ENCODE measurements around the gene RNF40.
A peak's percentile ranks its signal among the peaks of the same experiment; 100 is the strongest.

The RNF40 gene

DNA sequence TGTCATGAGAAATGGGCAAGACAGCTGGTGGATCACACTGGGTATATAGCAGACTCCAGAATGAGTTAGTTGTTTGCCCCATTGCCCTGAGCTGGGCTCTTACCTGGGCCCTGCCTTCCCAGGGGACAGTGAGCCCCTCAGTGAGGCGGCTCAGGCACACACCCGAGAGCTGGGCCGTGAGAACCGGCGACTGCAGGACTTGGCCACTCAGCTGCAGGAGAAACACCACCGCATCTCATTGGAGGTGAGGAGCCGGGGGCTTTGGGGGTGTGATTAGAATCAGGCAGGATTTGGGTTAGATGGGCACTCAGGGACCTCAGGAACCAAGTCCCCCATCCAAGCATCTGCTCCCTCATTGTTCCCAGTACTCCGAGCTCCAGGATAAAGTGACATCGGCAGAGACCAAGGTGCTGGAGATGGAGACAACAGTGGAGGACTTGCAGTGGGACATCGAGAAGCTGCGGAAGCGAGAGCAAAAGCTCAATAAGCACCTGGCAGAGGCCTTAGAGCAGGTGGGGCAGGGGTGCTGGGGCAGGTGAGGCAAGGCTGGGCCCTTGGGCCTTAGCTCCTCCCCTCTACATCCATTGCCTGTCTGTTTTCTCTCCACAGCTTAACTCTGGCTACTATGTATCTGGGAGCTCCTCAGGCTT lies 2.8 kb downstream of the RNF40 start:
- DNase-seq, result no peak

- no peak for DNase-seq
Observed at GRCh38 chr16:30766206-30766932, 4.2 kb downstream of the RNF40 start.

GRCh38 chr16:30766933-30767284 lies 4.8 kb downstream of the RNF40 start:
- DNase-seq, result no peak

- no peak for DNase-seq
Observed at GRCh38 chr16:30767767-30768465, 5.8 kb downstream of the RNF40 start.

GRCh38 chr16:30768583-30769181 lies 6.6 kb downstream of the RNF40 start:
- DNase-seq, result no peak

GRCh38 chr16:30769379-30770089 lies 7.4 kb downstream of the RNF40 start:
- DNase-seq, result no peak

GRCh38 chr16:30771726-30772125 lies 9.6 kb downstream of the RNF40 start:
- no peak for DNase-seq

DNA sequence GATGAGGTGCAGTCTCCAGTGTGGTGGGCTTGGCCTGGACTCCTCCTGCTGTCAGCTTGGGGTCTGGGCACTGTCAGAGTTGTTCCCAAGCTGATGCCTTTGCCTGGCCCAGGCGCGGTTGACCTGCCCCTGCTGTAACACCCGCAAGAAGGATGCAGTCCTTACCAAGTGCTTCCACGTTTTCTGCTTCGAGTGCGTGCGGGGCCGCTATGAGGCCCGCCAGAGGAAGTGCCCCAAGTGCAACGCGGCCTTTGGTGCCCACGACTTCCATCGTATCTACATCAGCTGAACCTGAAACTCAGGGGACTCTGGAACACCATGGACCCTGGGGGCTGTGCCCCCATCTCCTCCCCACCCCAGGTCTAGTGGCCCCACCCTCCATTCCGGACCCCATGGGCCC lies 11.7 kb downstream of the RNF40 start:
- no peak for DNase-seq

GRCh38 chr16:30774367-30775130 lies 12.4 kb downstream of the RNF40 start:
- no peak for DNase-seq

DNA sequence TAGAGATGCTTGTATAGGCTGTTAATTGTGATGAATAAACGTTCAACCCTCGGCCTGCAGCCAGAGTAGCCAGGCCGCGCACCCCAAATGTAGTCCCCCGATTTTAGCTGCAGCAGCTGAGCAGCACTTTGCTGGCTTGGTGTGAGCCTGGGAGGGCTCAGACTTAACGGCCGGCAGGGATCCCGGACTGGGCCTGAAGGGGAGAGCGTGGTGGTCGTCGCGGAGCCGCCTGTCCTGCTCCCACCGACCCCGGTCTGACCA lies 12.9 kb downstream of the RNF40 start:
- no peak for DNase-seq

DNA sequence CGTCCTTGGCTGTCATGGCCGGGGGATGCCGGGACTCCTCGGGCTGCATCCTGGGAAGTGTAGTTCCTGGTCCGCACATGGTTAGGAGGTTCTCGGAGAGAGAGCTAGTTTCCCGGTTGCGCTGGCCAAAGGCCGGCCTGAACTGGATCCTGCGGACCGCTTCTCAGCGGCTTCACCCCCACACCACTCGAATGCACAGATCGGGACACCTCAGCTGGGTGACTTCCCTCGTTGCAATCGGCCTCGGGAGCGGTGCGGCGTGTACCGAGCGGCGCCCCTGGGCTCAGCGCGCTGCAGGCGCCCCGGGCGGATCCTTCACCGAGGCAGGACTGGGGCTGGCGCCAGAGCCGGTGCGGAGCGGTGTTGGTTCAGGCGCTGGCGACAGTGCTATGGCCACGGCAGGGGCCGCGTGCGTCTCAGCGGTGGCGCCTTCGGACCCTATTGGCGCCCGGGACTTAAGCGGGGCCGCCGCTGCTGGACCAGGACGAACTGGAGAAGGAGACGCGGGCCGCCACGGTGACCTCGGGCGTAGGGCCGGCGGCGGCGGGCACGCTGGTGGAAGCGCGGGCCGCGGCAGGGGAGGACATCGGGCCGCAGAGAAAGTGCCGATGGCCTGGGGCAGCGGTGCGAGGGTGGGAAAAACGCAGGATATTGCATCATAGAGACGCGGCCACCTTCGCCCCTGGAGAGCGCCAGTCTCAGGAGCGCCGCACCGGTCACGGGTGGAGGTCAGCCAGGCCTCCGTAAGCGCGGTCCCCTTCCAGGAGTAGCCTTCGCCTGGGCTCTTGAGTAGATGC lies 13.5 kb downstream of the RNF40 start:
- peak; percentile 35 for DNase-seq

DNA sequence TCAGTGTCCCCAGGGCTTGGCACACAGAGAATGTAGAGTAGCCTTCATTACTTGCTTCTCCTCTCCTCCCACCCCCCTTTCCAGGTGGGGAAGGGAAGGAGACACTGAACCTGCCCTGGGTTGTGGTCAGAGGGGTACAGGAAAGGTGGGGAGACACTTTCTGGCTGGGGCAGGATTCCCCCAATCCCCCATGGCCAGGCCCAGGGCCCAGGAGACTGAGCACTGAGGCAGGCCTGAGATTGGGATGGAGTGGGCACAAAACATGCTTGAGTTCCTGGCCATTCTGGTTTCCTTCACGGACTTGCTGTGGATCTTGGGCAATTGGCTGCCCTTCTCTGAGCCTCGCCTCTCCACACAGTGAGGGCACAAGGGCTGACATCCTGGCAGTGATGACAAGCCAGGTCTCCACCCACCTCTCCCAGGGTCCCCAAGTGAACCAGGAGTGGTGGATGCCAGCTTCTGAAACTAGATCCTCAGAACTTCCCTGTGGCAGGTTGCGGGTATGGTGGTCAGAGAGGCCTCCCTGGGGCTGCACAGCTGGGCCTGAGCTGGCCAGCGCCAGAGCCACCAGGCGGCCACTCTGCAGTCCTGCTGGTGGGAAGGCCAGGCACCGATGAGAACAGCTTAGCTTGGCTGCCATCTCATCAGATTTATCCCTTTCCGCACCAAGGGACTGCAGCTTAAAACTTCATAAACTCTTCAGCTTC lies 15.6 kb downstream of the RNF40 start:
- DNase-seq, result no peak

- DNase-seq, result no peak
Observed at GRCh38 chr16:30778549-30779244, 16.6 kb downstream of the RNF40 start.

GRCh38 chr16:30779596-30779995 lies 17.5 kb downstream of the RNF40 start:
- DNase-seq, result no peak

GRCh38 chr16:30780021-30780420 lies 17.9 kb downstream of the RNF40 start:
- no peak for DNase-seq

- DNase-seq, result no peak
Observed at GRCh38 chr16:30780549-30780948, 18.4 kb downstream of the RNF40 start.

- no peak for DNase-seq
Observed at GRCh38 chr16:30782486-30783279, 20.6 kb downstream of the RNF40 start.

- no peak for DNase-seq
Observed at GRCh38 chr16:30783280-30784109, 21.4 kb downstream of the RNF40 start.

DNA sequence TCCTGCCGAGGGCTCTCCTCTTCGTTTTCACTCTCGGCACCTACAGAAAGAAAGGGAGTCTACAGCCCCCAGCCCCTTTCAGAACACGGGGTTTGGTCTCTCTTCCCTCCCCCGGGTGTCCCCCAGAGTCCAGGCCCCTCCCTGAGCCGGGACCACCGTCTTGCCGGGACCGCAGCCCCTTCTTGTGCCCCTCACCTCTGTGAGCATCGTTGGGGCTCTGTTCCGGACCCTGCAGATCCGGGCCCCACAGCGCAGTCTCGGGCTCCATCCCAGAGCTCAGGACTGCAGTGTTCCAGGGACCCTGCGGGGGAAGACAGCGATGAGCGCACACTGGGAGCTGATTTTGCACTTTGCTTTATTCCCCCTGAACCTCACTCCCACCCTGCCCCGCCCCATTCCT lies 22.1 kb downstream of the RNF40 start:
- no peak for DNase-seq

All from activated T-cell treated with anti-CD3 and anti-CD28 coated beads for 4 hours (primary cell).